Measurements from ENCODE around the gene PABPN1. TPM values are rescaled to one million over a fixed set of nuclear protein-coding genes. Genes with fewer than 3 reads are reported as not detected.

The PABPN1 gene
- total and polyA plus RNA-seq, 2 of the 13 experiments (the other 11 are each of a cell fraction or from before 2014, with no cell fraction given), result 233 to 524 TPM

DNA sequence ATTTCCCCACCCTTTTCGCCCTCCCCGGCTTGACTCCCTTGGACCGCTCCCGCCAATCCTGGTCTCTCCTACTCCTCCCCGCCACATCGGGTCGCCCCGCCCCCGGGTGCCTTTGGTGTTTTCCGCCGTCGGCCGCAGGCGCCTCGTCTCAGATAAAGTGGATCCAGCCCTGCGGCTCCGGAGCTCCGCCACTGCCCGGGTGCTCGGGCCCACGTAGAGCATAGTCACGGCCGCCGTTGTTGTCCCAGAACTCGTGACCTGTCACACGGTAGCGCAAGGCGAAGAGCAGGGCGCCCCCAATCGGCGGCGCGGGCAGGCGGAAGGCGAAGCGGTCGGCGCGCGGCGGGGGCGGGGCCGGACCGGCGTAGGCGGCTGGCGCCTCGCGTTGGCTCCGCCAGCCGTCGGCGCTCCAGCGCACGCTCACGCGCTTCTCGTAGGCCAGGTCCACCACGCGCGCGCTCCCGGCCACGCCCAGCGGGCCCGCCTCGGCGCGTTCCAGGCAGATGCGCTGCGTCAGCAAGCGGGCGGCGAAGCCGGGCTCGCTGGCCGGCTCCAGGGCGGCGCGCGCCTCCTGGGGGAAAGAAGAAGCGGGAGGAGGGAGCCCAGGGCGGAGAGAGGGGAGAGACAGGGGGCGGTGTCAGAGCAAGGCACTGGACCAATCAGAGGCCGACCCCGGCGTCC is 19.8 kb upstream of the PABPN1 start (continued):
- TF ChIP-seq RXRA (CRISPR knock-in tag; IDR thresholded peaks at IDR 0.05), result peak; percentile 83
- no peak for TF ChIP-seq ZNF670 (CRISPR knock-in tag; IDR thresholded peaks at IDR 0.05; ENCODE audit: borderline replicate concordance)
- peak; percentile 99 for TF ChIP-seq ELF3 (CRISPR knock-in tag; IDR thresholded peaks at IDR 0.05)
- TF ChIP-seq ZSCAN30 (CRISPR knock-in tag; IDR thresholded peaks at IDR 0.05), result no peak
- TF ChIP-seq, protein P1, sequence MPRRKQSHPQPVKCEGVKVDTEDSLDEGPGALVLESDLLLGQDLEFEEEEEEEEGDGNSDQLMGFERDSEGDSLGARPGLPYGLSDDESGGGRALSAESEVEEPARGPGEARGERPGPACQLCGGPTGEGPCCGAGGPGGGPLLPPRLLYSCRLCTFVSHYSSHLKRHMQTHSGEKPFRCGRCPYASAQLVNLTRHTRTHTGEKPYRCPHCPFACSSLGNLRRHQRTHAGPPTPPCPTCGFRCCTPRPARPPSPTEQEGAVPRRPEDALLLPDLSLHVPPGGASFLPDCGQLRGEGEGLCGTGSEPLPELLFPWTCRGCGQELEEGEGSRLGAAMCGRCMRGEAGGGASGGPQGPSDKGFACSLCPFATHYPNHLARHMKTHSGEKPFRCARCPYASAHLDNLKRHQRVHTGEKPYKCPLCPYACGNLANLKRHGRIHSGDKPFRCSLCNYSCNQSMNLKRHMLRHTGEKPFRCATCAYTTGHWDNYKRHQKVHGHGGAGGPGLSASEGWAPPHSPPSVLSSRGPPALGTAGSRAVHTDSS (CRISPR knock-in tag; conservative IDR thresholded peaks at IDR 0.05), result peak; percentile 92; the same call in 1 of the 2 replicates
- TF ChIP-seq MTF1 (CRISPR knock-in tag; IDR thresholded peaks at IDR 0.05), result no peak
- no peak for TF ChIP-seq CENPX (CRISPR knock-in tag; IDR thresholded peaks at IDR 0.05)
- no peak for TF ChIP-seq MBNL3 (CRISPR knock-in tag; conservative IDR thresholded peaks at IDR 0.05)
- TF ChIP-seq, protein P2, sequence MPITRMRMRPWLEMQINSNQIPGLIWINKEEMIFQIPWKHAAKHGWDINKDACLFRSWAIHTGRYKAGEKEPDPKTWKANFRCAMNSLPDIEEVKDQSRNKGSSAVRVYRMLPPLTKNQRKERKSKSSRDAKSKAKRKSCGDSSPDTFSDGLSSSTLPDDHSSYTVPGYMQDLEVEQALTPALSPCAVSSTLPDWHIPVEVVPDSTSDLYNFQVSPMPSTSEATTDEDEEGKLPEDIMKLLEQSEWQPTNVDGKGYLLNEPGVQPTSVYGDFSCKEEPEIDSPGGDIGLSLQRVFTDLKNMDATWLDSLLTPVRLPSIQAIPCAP (CRISPR knock-in tag; IDR thresholded peaks at IDR 0.05; ENCODE audit: low read depth), result no peak
- 0 out of 2 replicates have a peak, but pooled peaks have one; percentile 58 for TF ChIP-seq ZKSCAN5 (CRISPR knock-in tag; IDR thresholded peaks at IDR 0.05)
- TF ChIP-seq ZEB1 (IDR thresholded peaks at IDR 0.05; ENCODE audit: insufficient replicate concordance, low read depth), result no peak
- peak; percentile 83 for TF ChIP-seq MYC (CRISPR knock-in tag; IDR thresholded peaks at IDR 0.05; ENCODE audit: borderline replicate concordance)
- TF ChIP-seq, protein P3, sequence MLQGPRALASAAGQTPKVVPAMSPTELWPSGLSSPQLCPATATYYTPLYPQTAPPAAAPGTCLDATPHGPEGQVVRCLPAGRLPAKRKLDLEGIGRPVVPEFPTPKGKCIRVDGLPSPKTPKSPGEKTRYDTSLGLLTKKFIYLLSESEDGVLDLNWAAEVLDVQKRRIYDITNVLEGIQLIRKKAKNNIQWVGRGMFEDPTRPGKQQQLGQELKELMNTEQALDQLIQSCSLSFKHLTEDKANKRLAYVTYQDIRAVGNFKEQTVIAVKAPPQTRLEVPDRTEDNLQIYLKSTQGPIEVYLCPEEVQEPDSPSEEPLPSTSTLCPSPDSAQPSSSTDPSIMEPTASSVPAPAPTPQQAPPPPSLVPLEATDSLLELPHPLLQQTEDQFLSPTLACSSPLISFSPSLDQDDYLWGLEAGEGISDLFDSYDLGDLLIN (CRISPR knock-in tag; IDR thresholded peaks at IDR 0.05; ENCODE audit: borderline replicate concordance), result no peak
- TF ChIP-seq, protein P4, sequence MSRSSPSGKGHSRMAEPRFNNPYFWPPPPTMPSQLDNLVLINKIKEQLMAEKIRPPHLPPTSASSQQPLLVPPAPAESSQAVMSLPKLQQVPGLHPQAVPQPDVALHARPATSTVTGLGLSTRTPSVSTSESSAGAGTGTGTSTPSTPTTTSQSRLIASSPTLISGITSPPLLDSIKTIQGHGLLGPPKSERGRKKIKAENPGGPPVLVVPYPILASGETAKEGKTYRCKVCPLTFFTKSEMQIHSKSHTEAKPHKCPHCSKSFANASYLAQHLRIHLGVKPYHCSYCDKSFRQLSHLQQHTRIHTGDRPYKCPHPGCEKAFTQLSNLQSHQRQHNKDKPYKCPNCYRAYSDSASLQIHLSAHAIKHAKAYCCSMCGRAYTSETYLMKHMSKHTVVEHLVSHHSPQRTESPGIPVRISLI (CRISPR knock-in tag; IDR thresholded peaks at IDR 0.05; ENCODE audit: borderline replicate concordance), result peak; percentile 3; the same call in 1 of the 2 replicates
- no peak for TF ChIP-seq ZNF207 (IDR thresholded peaks at IDR 0.05; ENCODE audit: borderline replicate concordance)
- TF ChIP-seq TRIM24 (CRISPR knock-in tag; IDR thresholded peaks at IDR 0.05), result no peak
- TF ChIP-seq, protein P5, sequence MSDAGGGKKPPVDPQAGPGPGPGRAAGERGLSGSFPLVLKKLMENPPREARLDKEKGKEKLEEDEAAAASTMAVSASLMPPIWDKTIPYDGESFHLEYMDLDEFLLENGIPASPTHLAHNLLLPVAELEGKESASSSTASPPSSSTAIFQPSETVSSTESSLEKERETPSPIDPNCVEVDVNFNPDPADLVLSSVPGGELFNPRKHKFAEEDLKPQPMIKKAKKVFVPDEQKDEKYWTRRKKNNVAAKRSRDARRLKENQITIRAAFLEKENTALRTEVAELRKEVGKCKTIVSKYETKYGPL (CRISPR knock-in tag; IDR thresholded peaks at IDR 0.05), result peak; percentile 28
- peak; percentile 91 for TF ChIP-seq REPIN1 (CRISPR knock-in tag; IDR thresholded peaks at IDR 0.05; ENCODE audit: borderline replicate concordance, low read depth)
- TF ChIP-seq, protein P6, sequence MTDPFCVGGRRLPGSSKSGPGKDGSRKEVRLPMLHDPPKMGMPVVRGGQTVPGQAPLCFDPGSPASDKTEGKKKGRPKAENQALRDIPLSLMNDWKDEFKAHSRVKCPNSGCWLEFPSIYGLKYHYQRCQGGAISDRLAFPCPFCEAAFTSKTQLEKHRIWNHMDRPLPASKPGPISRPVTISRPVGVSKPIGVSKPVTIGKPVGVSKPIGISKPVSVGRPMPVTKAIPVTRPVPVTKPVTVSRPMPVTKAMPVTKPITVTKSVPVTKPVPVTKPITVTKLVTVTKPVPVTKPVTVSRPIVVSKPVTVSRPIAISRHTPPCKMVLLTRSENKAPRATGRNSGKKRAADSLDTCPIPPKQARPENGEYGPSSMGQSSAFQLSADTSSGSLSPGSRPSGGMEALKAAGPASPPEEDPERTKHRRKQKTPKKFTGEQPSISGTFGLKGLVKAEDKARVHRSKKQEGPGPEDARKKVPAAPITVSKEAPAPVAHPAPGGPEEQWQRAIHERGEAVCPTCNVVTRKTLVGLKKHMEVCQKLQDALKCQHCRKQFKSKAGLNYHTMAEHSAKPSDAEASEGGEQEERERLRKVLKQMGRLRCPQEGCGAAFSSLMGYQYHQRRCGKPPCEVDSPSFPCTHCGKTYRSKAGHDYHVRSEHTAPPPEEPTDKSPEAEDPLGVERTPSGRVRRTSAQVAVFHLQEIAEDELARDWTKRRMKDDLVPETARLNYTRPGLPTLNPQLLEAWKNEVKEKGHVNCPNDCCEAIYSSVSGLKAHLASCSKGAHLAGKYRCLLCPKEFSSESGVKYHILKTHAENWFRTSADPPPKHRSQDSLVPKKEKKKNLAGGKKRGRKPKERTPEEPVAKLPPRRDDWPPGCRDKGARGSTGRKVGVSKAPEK (CRISPR knock-in tag; IDR thresholded peaks at IDR 0.05; ENCODE audit: borderline replicate concordance), result no peak
